HG03103 (cell line): ENCODE measurements around the gene ACADVL.
A peak's percentile ranks its signal among the peaks of the same experiment; 100 is the strongest.

Experiments
- ATAC-seq: cut with Tn5 transposase; IDR thresholded peaks from one replicate; pipeline ENCODE4 v1.9.1; 2021; ENCODE audit warnings: low read depth; ENCODE audit not compliant: unreplicated experiment

ACADVL gene

DNA sequence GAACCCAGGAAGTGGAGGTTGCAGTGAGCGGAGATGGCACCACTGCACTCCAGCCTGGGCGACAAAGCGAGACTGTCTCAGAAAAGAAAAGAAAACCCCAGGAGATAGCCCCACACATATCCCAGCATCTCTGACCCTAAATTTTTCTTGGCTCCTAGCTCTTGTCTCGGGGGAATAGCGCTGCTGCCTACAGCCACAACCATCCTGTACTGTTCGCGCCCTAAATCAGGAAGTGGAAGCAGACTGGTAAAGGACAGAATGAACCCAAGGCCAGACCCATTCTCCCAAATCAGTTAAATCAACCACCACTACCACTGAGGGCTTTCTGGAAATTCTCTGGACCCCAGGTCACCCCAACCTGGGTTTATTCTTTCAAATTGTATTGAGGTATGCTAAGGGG lies 30.1 kb downstream of the ACADVL start:
- no peak for ATAC-seq

DNA sequence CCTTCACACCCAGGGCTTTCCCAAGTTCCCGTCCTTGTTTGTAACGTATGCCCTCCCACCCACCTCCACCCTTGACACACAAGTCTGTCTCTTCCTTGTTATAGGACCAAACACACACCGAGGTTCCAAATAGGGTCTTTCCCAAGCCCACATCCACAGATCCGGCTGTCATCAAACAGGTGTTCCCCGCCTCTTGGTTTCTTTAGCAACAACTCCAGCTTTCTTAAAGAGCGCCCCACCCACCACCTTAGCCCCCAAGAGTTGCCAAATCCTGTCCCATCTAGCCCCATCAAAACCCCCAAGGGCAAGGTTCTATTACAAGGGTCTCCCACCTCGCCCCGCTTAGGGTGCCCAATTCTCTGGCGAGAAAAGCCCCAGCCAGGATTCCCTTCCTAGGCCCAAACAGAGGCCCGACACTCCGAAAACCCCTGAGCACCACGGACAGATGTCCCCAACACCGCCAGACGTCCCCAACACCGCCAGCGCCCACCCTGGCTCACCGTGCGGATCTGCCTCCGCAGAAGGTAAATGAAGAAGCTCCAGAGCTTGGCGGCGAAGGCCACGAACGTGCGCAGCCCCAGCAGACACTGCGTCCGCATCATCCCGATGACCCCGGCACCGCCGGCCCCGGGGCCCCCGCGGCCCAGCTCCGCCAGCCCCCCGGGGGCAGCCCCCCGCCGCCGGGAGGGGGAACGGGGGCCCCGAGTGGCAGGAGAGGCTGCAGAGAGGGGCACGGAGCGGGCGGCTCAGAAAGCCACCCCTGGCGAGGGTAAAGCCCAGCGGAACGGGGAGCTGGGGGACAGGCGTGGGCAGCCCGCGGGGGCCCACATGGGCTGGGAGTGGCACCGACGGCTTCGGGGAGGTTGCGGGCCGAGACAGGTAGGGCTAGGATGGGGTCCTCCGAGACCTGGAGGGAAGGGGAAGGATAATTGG lies 31.2 kb downstream of the ACADVL start:
- no peak for ATAC-seq

DNA sequence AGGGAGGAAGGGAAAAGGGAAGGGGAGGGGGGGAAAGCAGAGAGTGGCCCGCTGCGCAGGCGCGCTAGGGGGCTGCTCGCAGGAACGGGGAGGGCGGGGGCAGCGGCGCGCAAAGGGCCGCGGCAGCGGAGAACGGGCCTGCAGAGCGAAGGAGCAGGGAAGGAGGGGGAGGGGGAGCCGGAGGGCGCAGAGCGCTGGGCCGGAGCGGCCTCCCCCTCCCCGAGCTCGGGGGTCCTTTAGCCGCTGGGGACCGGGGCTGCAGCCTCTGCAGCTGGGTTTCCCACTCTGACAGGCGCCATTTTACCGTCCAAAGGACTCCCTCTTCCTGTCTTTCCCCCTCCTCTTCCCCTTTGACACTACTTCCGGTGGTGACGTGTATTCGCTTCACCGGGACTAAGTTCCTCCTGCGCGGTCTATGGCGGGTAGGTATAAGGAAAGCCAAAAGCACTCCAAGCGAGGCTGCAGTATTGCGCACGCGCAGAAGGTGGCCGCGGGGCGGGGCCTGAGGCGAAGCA lies 32.0 kb downstream of the ACADVL start, which contains the start of gene CTDNEP1:
CTDNEP1 (minus strand) TSS at position 74 of the 515 bp plus-strand sequence. CDS start 438 bp downstream, outside the sequence.
- peak; percentile 78 for ATAC-seq

DNA sequence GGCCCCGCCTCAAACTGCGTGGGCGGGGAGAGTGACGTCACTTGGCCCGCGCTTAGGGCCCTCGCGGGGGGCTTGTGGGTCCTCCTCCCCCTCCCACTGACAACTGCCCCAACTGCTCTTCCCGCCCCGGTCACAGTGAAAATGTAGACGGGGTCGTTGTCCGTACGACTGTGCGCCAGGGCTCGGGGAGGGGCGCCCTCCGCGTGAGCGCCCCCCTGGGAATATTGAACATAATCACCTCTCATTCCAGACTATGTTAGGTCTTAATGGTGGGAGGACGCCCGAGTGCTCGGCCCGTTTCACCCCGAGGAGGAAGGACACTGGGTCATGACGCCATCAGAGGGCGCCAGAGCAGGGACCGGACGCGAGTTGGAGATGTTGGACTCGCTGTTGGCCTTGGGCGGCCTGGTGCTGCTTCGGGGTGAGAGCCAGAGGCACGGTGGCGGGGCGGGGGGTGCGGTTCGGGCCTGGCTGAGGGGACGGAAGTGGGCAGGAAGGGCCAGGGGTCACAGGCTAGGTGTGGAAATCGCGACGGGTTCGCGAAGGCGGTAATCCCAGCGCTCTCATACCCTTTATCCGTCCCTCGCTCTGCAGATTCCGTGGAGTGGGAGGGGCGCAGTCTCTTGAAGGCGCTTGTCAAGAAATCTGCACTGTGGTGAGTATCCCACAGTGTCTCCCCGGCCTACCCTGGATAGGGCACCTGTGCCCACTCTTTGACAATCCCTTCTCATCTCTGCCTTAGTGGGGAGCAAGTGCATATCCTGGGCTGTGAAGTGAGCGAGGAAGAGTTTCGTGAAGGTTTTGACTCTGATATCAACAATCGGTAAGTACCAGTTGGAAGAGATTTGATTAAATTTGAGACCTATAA lies 32.7 kb downstream of the ACADVL start, which contains the start of gene ELP5:
ELP5 (plus strand) TSS at position 40 of the 868 bp plus-strand sequence; CDS start at position 376, 336 bp downstream.
- peak; percentile 31 for ATAC-seq

DNA sequence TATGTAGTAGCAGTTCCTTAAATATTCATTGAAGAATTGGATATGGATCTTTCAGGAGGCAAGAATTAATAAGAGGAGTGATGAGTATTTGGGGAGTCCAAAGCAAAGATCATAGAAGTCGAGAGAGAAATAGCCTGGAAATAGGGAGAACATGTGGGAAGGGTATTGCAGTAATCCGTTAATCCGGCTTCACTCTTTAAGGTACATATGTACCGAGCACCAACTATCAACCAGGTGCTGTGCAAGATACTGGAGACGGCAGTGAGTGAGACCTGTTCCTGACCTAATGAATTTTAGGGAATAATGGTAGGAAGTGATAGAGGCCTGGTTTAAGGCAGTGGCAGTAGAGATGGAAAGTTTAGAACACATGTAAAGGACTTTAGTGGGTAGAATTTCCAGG lies 33.3 kb downstream of the ACADVL start:
- ATAC-seq: no peak

DNA sequence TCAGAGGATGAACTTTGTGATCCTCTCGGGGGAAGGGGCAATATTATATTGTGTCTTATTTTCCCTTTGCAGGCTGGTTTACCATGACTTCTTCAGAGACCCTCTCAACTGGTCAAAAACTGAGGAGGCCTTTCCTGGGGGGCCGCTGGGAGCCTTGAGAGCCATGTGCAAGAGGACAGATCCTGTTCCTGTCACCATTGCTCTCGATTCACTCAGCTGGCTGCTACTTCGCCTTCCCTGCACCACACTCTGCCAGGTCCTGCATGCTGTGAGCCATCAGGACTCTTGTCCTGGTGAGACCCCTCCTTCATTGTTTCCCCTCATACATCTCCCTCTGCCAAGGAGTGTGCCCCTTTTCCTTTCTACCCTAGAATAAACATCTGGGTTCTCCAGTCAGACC lies 34.8 kb downstream of the ACADVL start:
- ATAC-seq: no peak

DNA sequence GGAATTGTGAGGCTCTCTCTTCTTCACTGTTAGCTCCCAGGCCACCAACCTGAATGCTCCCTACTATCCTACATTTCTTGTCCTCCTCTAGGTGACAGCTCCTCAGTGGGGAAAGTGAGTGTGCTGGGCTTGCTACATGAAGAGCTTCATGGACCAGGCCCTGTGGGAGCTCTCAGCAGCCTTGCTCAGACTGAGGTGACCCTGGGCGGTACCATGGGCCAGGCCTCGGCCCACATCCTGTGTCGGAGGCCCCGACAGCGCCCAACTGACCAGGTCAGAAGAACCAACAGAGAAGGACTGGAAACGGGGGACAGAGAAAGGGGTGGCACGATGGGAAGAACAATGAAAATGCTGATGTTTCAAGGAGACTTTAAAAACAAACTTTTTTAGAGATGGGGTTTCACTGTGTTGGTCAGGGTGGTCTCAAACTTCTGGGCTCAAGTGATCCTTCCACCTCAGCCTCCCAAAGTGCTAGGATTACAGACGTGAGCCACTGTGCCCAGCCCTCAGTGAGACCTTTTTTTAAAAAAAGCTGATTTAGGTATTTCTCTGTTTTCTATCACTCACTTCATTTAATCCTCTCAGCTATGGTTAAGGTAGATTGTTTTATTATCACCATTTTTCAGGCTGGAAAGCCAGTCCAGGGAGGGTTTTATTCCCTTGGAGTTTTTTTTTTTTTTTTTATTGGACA lies 37.2 kb downstream of the ACADVL start:
- no peak for ATAC-seq

DNA sequence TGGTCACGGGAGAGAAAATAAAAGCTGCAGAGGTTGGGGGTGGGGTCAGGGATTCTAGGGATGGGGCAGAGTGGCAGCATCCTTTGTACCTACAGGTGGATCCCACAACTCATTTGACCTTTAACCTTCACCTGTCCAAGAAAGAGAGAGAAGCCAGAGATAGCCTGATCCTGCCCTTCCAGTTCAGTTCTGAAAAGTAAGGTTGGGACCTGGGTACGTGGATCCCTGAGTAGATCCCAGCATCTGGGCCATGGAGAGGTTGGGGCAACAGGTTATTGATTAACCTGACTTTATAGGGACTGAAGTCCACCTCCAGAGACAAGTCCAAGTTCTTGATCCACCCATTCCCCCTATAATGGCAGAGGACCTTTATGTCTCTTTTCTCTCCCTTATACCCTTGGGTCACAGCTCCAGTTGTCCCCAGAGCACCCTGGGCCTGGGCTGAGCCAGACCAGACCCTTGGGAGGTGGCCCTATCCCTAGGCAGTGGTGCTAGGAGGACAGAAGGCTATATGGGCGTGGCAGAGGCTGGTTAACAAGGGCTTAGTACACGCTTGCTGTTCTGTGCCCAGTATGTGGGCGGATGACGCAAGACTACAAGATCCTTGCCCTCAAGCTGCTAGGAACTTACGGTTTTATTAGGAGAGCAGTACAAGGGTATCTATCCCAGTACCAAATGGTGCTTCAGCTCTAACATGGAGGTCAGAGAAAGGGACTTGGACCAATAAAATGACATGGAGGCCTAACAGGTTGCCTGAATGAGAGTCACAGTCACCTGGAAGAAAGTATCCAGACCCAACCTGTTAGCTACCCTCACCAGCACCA lies 39.2 kb downstream of the ACADVL start:
- no peak for ATAC-seq

DNA sequence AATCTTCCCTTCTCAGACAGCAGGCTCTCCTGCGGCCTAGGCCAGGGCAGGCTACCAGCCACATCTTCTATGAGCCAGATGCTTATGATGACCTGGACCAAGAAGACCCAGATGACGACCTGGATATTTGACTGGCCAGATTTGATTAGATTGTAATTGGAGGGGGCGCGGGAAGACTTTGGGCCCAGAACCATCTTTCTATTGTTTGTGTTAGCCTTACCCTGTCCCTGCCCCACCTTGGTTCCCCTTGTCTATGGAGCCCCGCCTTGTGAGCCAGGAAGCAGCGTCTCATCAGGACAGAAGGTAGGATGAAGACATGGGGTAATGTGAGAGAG lies 39.8 kb downstream of the ACADVL start:
- ATAC-seq: no peak

DNA sequence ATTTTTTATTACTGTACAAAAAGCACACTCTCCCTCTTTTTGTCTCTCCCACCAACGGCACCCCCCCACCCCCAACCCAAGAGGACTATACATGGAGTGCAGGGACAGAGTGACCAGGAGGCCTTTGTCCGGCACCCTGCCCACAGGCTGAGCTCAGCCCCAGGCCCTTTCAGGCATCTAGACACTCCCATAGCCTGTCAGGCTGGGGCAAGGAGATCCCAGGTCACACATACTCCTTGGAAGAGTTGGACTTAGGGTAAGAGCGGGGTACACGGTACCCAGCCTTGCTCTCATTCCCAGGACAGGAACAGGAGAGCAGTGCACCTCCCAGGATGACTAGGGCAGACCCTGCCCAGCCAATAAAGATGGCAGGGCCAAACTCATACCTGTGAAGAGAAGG lies 40.4 kb downstream of the ACADVL start:
- no peak for ATAC-seq

DNA sequence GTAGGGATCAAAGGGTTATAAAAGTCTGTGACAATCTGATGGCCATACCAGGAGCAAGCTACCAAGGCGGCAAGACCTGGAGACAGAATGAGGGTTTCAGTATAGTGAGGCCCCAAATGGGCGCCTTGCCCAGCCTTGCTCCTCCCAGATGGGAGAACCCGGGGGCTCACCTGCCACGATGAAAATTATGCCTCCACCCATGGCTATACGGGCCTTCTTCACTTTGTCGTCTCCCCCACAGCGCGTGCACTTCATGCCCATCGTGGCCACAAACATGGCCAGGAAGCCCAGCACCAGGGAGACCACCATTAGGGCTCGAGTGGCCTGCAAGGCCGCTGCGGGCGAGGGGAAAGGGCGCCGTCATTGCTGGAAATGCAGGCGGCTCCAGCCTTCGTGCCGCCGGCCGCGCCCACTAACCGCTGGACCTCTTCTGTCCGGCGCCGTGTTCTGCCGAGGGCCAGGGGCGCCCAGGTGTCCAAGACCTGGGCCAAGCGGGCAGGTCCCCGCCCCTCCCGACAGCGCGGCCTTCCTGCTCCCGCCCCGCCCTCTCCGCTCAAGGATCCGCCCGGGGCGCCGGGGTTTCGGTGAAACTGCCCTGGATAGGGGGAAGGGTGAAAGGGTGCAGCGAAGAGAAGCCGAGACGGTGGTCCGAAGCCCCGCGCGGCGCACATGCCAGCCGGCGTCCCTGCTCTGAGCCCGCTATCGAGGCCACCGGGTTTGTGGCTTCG lies 41.1 kb downstream of the ACADVL start:
- no peak for ATAC-seq

DNA sequence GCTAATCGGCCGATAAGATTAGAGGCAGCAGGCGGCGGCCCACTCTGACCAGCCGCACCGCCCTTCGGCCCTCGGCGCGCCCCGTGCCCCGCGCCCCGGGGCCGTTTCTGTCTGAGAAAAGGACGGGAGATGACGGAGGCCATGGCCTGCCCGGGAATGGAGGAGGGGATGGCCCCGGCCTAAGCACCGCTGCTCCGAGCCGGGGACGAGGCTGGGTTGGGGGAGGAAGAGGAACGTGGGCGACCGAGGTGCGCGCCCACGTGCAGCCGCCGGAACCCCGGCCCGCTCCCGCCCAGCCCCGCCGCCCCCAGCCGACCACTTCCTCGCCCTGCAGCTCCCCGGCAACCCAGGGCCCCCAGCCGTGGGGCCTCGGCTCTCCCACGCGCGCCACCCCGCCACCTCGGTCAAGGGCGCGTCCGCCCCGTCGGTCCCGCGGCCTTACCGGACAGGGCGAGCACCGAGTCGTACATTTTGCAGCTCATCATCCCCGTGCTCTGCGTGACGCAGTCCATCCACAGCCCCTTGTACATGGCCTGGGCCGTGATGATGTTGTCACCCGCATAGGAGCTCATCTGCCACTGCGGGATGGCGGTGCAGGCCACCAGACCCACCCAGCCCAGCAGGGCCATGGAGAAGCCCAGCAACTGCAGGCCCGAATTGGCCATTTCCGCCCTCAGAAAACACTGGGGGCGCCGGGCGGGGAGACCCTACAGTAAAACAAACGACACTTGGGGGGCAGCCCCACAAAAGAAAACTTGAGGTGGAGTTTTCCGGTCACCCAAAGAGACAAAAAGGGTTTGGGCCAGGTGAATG lies 41.8 kb downstream of the ACADVL start:
- ATAC-seq: no peak

DNA sequence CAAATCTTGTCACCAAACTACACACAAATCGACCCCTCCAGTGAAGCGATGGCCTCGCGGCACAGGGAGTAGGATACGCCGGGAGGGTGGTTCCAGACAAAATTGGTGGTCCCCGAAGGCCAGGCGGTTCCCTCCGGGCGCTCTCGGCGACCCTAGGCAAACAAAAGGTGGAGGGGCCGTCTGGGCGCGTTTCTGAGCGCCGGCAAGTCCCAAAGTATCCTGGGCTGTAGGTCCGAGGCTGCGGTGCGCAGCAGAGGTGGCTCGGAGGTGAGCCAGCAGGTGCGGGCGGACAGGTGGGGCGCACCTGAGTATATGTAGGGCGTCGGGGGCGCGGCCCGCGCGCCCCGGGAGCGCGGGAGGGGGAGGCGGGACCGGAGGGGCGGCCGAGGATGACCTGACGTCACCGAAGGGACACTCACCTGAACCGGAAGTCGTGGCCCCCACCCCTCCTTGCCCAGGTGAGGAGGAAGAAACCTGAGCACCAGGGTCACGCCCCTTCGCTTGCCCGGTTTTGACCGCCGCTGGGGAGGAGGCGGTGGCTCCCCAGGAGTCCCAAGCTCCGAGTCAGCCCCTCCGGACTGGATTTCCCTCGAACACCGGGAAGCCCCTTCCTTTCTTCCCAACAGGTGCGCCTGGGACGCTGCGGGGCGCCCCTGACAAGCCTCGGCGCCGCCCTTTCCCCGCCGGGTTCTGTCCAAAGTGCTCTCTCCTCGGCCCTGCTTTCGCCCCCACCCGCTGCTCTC lies 42.6 kb downstream of the ACADVL start, which contains the start of gene CLDN7:
CLDN7 (minus strand) TSS at position 287 of the 743 bp plus-strand sequence. CDS start 435 bp downstream, outside the sequence.
- ATAC-seq: no peak

DNA sequence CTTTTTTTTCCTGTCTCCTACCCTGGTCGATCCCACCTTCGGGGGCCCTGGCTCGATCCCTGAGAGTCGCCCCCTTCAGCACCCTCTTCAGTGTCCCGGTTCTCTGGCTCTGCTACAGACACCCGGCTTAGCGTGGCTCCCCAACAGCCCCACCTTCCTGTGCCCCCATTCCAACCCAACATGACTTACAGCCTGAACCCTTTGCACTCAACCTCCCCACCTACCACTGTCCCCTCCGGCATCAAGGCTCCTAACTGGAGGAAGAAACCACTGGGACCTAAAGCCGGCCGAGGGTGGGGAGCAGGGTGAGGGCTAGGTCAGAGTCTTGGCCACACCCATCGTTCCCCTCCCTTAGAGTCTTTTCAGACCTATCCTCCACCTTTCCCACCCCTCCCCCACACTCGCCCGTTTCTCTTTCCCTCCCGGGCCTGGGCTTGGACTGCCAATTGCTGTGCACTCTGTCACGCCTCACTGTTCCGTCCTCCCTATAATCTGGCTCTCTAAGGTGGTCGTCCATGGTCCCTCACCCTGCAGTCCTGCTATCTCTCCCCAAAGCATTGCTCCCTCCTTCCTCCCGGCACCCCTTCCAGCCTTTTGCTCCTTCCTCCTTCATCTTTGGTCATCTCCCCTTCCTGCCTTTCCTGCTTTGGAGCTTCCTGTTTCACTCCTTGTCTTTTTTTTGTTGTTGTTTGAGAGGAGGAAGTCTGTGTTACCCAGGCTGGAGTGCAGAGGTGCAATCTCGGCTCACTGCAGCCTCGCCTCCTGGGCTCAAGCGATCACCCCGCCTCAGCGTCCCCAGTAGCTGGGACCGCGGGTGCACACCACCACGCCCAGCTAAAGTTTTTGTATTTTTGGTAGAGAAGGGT lies 43.4 kb downstream of the ACADVL start:
- ATAC-seq: no peak

DNA sequence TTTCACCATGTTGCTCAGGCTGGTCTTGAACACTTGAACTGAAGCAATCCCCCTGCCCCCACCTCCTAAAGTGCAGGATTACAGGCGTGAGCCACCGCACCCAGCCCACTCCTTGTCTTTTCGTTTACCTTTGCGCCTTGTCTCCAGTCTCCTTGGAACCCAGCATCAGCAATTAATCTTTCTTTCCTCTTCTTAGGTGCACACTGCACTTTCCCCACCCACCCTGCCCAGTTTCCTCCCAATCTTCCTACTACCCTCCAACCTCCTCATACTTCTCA lies 44.0 kb downstream of the ACADVL start:
- ATAC-seq: no peak

DNA sequence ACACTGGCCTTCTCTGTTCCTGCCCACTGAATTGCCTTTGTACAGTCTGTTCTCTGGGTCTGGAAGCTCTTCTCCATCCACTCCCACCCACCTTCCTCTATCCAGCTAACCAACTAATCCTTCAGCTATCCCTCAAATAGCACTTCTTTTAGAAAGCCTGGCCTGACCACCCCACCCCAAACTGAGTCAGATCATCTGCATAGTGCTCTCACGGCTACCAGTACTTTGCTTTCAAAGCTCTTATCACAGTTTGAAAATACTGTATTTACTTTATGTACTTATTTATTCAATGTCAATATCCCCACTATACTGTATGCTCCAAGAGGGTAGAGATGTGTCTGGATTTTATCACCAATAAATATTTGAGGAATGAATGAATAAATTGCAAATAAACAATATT lies 47.0 kb downstream of the ACADVL start:
- no peak for ATAC-seq
